GM19099 (cell line): Measurements from ENCODE around the gene OSBPL7.
A peak's percentile ranks its signal among the peaks of the same experiment; 100 is the strongest.

Experiments used
- POLR2A ChIP-seq: IDR thresholded peaks from 3 replicates; pipeline ENCODE4 v1.6.1; 2011; ENCODE audit warnings: low read depth; ENCODE audit not compliant: insufficient read length; ENCODE audit errors: extremely low read depth

Gene OSBPL7

DNA sequence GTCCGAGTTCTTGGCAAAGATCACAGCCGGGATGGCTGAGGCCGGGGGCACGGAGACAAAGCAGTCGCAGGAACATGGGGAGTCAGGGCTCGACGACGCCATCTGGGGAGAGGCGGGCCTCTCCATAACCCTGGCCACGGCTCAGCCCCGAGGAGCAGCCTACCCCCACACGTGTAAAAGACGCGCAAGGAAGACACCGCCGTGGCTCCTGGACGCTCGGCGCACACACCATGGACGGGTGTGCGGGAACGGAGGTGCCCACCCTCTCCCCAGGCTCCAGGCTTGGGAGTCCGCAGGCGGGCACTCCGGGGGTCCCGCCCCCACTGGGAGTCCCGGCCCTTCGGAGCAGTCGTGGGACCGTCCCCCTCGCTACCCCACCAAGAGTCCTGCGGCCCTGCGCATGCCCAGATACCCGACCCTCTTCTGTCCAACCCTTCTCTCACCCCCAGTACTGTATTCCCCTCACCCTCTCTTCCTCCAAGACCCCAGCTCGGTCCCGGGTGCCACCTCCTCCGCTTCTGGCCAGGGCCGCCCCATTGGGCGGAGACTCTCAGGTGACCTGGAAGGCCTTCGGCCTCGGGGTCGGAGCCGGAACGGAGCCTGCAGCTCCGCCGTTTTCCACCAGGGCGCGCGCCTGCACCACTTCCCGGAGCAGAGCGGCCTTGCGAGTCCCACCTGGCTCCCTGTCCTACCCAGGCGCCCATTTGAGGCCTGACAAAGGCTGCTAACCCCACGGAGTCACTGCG is 19.3 kb upstream of the OSBPL7 start, which contains the start of gene SCRN2:
Gene SCRN2, minus strand, starts transcription at position 532 of the 746 bp plus-strand sequence. Its CDS starts 430 bp downstream, at position 102.
- peak; percentile 39 for TF ChIP-seq POLR2A

DNA sequence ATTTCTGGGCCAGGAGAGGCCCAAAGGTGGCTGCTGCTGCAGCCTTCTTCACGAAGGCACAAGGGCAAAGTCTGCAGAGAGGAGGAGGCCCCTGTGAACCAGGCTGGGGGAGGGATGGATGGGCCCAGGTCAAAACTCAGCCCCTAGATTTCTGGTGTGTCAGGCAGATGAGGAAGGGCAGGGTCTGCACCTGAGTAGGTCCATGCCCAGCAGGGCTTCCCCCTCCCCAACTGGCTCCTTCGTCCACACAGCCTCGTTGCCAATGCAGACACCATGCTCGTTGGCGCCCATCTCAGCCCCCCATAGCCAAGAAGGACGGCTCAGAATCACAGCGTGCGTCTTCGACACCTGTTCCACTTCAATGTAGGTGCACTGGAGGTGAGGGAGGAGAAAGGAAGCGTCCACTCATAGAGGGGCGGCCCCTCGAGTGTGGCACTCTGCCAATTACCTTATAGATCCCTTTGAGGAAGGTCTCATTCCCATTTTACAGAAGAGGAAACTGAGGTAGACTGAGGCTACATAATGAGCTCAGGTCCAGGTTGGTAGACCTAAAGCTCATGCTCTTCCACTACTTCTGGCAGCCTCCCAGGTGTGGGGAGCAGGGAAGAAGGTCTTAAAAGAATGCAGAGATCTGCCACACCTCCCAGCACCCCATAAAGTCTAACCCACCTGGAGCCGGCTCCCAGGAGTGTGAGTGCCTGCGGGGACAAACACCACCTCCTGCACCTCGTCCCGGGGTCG is 18.6 kb upstream of the OSBPL7 start:
- no peak for TF ChIP-seq POLR2A

DNA sequence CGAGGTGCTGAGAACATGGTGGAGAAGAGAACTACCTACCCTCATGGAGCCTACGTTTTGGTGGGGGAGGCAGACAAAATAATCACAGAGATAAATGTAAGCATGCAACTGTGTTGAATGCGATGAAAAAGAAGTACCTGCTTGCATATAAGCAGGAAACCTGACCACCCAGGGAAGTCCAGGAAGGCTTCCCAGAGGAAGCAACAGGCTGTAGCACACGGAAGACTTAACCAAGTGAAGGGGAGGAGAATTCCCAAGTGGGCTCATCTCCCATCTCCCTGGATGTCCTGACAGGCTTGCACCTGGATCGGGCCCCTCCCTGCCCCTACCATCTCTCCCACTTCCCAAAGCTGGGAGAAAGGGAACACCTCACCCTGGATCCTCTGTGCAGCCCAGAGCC is 17.5 kb upstream of the OSBPL7 start:
- no peak for TF ChIP-seq POLR2A

DNA sequence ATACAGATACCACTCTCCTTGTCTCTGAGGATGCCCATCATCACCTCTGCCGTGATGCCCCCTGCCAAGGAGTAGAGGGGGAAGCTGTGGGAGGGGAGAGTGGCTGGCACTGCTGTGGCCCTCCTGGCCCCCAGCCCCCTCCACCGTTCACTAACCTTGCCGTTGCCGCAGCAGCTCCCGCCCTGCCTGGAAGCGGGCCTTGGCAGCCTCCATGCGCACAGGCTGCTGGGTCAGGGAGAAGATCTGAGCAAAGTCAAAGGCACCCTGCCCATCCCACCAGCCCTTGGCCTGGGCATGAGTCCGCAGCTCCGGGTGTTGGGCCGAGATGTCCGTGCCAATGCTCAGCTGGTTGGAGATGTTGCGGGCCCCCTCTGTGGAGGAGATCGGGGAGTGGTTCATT is 17.0 kb upstream of the OSBPL7 start:
- no peak for TF ChIP-seq POLR2A

DNA sequence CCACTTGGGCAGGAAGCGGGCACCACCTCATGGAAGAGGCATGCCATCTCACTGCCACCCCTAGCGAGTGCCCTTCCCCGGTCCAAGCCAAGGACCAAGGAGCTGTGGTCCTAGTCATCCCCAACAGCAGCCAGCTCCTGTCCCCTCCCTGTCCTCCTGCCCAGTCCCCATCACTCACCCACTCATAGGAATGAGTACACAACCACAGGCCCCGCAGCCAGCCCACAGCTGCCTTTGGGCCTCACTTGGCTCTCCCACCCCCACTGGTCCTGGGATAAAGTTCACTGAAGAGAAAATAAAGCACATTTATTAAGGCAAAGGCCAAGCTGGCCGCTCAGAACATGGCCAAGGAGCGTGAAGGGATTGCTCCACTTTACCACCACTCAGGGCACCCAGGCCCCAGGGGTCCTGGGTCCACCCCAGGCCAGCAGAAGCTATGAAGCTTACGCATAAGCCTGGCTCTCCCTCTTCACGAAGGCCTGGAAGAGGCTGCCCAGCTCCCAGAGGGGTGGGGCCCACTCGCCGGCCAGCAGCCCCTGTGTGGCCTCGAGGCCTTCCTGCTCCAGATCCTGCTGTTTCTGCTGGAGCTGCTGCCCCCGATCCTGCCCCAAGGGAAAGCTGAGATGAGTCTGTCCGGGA is 15.9 kb upstream of the OSBPL7 start:
- no peak for TF ChIP-seq POLR2A

DNA sequence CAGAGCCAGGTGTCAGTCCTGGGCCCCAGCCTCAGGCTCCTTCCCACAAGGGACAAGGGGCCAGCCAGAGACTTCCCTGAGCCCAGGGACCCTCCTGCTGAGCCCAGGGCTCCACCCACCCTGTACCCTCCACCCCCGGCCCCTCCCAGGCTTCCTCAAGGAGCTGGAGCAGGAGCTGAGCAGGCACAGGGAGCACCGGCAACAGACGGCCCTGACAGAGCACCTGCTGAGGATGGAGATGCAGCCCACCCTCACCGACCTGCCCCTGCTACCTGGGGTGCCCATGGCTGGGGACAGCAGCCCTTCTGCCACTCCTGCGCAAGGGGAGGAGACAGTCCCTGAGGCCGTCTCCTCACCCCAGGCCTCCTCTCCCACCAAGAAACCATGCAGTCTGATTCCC is 15.0 kb upstream of the OSBPL7 start:
- TF ChIP-seq POLR2A = no peak

DNA sequence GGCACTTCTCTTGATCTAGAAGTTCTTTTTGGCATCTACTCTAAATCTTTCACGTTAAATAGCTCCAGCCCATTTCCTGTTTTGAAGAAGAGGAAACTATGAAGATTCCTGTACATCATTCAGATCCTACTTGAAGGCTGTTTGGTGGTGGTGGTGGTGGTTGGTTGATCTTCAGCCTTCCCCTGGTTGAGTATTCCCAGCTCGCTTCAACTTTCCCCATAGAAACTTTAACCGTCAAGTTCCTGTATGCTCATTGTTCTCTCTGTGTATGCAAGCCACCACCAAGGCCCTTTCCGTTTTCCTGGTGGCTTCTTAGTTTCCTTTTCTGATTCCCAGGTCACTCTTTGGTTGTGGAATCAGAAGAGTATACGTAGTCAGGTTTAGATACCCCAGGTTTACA is 13.2 kb upstream of the OSBPL7 start:
- TF ChIP-seq POLR2A = no peak

DNA sequence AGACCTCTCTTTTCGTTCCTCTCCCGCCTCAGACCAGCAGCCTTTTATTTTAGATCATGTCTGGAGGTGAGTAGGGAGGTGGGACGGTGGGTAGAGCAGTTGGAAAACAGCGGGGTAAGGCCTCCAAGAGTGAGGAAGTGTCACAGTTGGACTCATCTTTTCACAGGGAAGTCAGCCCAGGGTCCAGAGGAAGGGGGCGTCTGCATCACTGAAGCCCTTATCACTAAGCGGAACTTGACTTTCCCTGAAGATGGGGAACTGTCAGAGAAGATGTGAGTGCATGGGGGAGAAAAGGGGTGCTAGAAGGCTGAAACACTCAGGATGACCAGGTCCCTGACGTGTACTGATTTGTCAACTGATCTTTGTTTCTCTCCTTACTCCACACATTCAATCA is 10.3 kb upstream of the OSBPL7 start:
- TF ChIP-seq POLR2A = no peak

DNA sequence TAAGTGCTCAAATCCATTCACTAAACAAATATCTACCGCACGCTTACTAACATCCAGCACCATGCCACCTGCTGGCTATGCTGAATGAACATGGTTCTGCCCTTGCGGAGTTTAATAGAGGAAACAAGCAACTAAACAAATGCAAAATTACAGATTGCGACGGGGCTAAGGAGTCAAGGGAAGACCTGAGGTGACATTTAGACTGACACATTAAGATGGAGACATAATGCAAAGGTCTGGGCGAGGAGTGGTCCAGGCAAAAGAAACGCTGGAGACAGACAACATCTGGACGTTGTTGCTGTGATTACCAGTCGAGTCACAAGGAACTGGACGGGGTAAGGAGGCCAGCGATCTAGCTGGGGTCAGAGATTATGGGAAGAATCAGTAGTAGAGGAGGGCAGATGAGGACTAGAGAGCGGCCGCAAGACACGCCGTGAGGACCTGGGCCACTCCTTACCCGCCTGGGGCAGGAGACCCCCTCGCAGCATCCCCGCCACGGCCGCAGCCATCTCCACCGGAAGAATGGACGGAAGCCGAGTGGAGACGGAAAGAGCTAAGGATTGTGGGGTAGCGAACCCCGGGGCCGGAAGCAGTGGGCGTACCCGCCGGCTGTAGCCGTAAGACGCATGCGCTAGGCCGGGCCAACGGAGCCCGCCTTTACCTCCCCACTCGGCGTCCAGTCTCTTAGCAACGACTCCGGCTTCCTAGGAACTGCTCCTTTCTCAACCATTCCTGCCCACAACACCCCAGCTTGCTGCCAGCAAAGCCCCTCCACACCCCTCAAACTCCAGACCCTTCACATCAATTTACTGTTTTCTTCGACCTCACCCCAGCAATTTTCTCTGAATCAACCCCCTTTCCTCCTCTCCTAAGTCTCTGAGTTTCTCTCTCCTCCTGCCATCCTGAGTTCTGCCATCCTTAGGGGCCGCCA is 9.7 kb upstream of the OSBPL7 start, which contains the start of the genes LRRC46 and MRPL10:
Gene LRRC46, plus strand, starts transcription at position 668 of the 931 bp plus-strand sequence. CDS start 320 bp downstream, outside the sequence.
Gene MRPL10, minus strand, starts transcription at position 539 of the 931 bp plus-strand sequence. Its CDS starts 30 bp downstream, at position 509.
- TF ChIP-seq POLR2A = peak; percentile 99

DNA sequence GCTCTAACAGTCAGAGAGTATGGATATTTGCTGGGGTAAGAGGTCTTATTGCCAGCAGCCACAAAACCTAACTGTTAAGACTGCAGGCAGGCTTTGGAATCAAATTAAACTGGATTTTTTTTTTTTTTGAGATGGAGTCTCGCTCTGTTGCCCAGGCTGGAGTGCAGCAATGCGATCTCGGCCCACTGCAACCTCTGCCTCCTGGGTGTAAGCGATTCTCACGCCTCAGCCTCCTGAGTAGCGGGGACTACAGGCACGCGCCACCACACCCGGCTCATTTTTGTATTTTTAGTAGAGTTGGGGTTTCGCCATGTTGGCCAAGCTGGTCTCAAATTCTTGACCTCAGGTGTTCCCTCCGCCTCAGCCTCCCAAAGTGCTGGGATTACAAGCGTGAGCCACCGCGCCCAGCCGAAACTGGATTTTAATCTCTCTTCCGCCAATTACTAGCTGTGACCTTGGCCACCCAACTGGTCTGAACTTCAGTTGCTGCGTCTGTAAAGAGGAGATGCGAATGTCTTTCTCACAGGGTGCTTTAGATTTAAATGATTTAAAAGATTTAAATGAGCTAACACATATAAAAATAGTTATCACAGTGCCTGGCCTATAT is 8.9 kb upstream of the OSBPL7 start:
- TF ChIP-seq POLR2A = no peak

DNA sequence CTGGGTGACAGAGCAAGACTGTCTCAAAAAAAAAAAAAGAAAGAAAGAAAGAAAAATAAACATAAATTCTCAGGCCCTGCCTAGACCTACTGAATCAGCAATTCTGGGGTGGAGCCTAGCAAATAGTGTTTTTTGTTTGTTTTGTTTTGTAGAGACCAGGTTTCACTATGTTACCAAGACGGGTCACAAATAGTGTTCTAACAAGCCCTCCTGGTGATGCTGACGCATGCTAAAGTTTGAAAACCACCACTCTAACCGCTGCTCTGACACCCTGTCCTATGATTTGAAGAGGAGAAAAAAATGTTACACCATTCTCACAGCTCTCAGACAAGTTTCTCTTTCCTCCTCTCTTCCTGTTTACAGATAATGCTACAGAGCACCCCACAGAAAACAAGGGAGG is 8.3 kb upstream of the OSBPL7 start:
- no peak for TF ChIP-seq POLR2A

DNA sequence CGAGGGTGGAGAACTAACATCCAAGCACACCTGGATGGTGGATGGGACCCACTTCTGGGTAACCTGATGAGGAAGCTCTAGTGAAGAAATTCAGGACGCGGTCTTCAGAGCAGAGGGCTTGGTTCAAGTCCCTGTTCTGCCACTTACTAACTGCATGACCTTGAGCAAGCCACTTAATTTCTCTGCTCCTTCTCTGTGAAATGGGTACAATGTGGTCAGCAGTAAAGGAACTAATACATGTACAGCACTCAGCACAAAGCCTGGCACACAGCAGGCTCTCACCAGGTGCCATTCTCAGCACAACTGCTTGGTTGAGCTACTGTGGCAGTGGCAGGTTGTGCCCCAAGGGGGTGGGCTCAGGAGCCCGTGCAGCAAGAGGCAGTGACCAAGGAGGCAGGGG is 1.9 kb upstream of the OSBPL7 start:
- no peak for TF ChIP-seq POLR2A

DNA sequence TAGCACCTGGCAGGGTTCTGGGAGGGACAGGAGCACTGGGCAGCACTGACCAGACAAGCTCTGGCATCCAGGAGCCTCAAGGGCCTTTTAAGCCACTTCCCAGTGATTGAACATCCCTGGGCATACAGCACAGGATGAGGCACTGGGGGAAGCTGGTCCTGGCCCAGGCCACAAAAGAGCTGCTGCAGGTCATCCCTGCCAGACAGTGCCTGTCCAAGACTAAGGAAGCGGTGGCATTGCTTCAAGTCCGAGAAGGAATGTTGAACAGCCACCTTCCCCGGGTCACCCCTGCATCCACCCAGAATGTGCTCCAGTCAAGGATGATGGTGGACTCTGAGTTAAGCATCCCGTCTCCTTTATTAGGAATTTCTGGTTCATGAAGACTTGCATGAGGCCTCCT is 1.2 kb upstream of the OSBPL7 start:
- no peak for TF ChIP-seq POLR2A

DNA sequence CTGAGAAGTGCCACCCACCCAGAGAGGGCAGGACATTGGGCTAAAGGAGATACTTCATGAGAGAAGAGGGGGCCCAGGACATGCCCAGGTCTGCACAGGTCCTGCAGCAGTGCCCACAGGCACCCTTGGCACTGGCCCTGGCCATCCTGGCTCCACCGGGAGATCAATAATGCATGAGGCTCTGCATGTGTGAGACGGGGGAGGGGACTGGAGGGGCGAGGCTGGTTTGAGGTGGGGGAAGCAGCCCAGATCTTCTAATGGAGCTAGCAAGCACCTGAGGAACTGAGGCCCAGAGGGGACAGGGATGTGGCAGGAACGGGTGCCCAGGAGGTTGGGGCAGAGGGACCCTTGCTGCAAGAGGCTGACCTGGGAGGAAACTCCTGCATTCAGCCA is 567 bp downstream of the OSBPL7 start:
- no peak for TF ChIP-seq POLR2A
